Activated naive CD4-positive, alpha-beta T cell treated with anti-CD3 and anti-CD28 coated beads, Interleukin-2, amount 10 ng/mL, durations not matched to agents 7 days and 5 days (primary cell): ENCODE data around the gene TMEM45A.

Source experiments
- CTCF ChIA-PET: fragments of 350-600 bp; sonication (Branson Sonifier 250); formaldehyde crosslinking; loops from one replicate; lab custom pipeline; 2021; ENCODE audit warnings: antibody characterized with exemption; lab: Charles Lee
- DNase-seq: peaks from one replicate; pipeline ENCODE4 v3.0.0-alpha.2; 2020
- H3K27ac Mint-ChIP-seq: one replicate; pipeline ENCODE4 v1.8.0; 2021; ENCODE audit warnings: mild to moderate bottlenecking, moderate library complexity, mixed read lengths
- H3K27me3 Mint-ChIP-seq: one replicate; pipeline ENCODE4 v1.8.0; 2021; ENCODE audit warnings: mild to moderate bottlenecking, mixed read lengths
- H3K36me3 Mint-ChIP-seq: one replicate; pipeline ENCODE4 v1.8.0; 2021; ENCODE audit warnings: mixed read lengths
- H3K4me1 Mint-ChIP-seq: one replicate; pipeline ENCODE4 v1.8.0; 2021; ENCODE audit warnings: mixed read lengths
- H3K4me3 Mint-ChIP-seq: one replicate; pipeline ENCODE4 v1.8.0; 2021; ENCODE audit warnings: mild to moderate bottlenecking, moderate library complexity, mixed read lengths
- H3K9me3 Mint-ChIP-seq: one replicate; pipeline ENCODE4 v1.8.0; 2021; ENCODE audit warnings: mixed read lengths

Gene TMEM45A

GRCh38 chr3:100609963-100610362 lies 117.5 kb downstream of the TMEM45A start:
- no peaks in the 10 kb centered on the region for H3K36me3 Mint-ChIP-seq
- no peaks in the 10 kb centered on the region for H3K9me3 Mint-ChIP-seq
- CTCF ChIA-PET, result no interaction called here
- no peak overlapping the region for H3K27ac Mint-ChIP-seq
- H3K4me1 Mint-ChIP-seq, result peaks cover 31% of the 10 kb centered on the region
- no peak overlapping the region for H3K4me3 Mint-ChIP-seq
- DNase-seq, result no peak
- peaks cover 27% of the 10 kb centered on the region for H3K27me3 Mint-ChIP-seq

GRCh38 chr3:100611221-100611620 lies 118.8 kb downstream of the TMEM45A start:
- DNase-seq, result no peak
- no peaks in the 10 kb centered on the region for H3K9me3 Mint-ChIP-seq
- CTCF ChIA-PET, result no interaction called here
- H3K27me3 Mint-ChIP-seq, result peaks cover 24% of the 10 kb centered on the region
- H3K4me3 Mint-ChIP-seq, result no peak overlapping the region
- H3K4me1 Mint-ChIP-seq, result peaks cover 29% of the 10 kb centered on the region
- H3K27ac Mint-ChIP-seq, result no peak overlapping the region
- H3K36me3 Mint-ChIP-seq, result no peaks in the 10 kb centered on the region

DNA sequence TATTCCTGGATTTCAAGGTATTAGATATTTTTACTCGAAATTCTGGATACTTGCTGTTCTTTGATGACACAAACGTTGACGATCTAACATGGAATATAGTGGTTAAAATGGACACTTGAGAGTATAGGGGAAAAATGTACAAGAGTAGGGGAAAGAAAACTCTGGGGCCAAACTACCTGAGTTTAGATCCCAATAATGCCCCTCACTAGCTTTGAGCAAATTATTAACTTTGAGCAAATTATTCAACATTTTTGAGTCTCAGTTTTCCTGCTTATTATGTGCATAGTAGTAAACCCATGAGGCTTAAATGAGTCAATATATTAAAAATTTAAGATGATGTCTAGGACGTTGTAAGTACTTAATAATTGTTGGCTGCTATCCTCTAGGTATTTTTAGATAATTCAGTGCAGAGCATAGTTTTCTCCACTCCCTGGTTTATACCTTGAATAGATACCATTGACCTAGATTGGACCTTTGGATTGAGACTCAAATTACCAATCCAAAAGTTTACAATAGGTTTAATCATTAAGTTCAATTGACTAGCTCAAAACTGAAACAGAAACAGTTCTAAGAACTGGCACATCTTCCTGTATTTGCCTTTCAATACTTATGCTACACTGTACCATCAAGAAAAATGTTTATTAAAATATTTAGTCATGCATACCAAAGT lies 121.4 kb downstream of the TMEM45A start:
- no peaks in the 10 kb centered on the region for H3K9me3 Mint-ChIP-seq
- H3K36me3 Mint-ChIP-seq, result no peaks in the 10 kb centered on the region
- no peak overlapping the region for H3K4me3 Mint-ChIP-seq
- peaks cover 20% of the 10 kb centered on the region for H3K4me1 Mint-ChIP-seq
- CTCF ChIA-PET, result interaction anchor here (0.9 to 1.4 kb wide), 2 partner anchors 22 to 151 kb away, joined by 3 to 4 read pairs; no protein-coding TSS in a partner anchor
- DNase-seq, result no peak
- peaks cover 21% of the 10 kb centered on the region for H3K27me3 Mint-ChIP-seq
- no peak overlapping the region for H3K27ac Mint-ChIP-seq

GRCh38 chr3:100614941-100615340 lies 122.5 kb downstream of the TMEM45A start:
- H3K27ac Mint-ChIP-seq, result no peak overlapping the region
- CTCF ChIA-PET, result interaction anchor here (1.4 kb wide), 1 partner anchor 152 kb away, joined by 3 read pairs; no protein-coding TSS in a partner anchor
- H3K9me3 Mint-ChIP-seq, result no peaks in the 10 kb centered on the region
- no peak for DNase-seq
- H3K27me3 Mint-ChIP-seq, result peaks cover 12% of the 10 kb centered on the region
- H3K4me3 Mint-ChIP-seq, result no peak overlapping the region
- H3K36me3 Mint-ChIP-seq, result no peaks in the 10 kb centered on the region
- H3K4me1 Mint-ChIP-seq, result peaks cover 9% of the 10 kb centered on the region

DNA sequence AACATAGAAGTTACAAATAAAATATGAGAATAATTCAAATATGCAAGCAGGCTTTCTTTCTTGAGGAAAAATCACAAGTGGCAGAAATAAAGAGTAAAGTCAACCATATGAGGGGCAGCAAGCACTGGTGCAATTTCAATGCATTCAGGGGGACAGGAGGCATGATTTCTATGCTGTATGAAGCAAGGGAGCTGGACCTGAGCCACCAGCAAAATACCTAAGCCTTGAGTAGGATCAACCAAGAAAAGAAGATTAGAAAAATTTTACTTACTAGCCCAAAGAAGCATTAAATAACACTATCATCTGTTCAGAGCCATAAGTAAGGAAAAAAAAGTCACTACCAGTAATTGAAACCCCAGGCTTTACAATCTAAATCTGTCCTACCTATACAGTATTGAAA lies 123.3 kb downstream of the TMEM45A start:
- no peak overlapping the region for H3K4me3 Mint-ChIP-seq
- H3K27ac Mint-ChIP-seq, result no peak overlapping the region
- peaks cover 6% of the 10 kb centered on the region for H3K4me1 Mint-ChIP-seq
- peaks cover 6% of the 10 kb centered on the region for H3K27me3 Mint-ChIP-seq
- DNase-seq, result no peak
- H3K9me3 Mint-ChIP-seq, result no peaks in the 10 kb centered on the region
- CTCF ChIA-PET, result no interaction called here
- no peaks in the 10 kb centered on the region for H3K36me3 Mint-ChIP-seq

- H3K4me3 Mint-ChIP-seq, result no peak overlapping the region
- H3K4me1 Mint-ChIP-seq, result no peaks in the 10 kb centered on the region
- no peak overlapping the region for H3K27ac Mint-ChIP-seq
- CTCF ChIA-PET, result no interaction called here
- DNase-seq, result no peak
- no peaks in the 10 kb centered on the region for H3K9me3 Mint-ChIP-seq
- no peaks in the 10 kb centered on the region for H3K36me3 Mint-ChIP-seq
- H3K27me3 Mint-ChIP-seq, result peaks cover 15% of the 10 kb centered on the region
Measured at GRCh38 chr3:100621251-100621650, 128.8 kb downstream of the TMEM45A start.
